Measurements from ENCODE around the gene LITAF. TPM values are rescaled to one million over a fixed set of nuclear protein-coding genes. Genes with fewer than 3 reads are reported as not detected.

LITAF gene
- total RNA-seq, 4 donors from 2014 or later, result 31.6 to 95.0 (median 44.5) TPM

GRCh38 chr16:11566398-11566797 is 20.3 kb downstream of the LITAF start:
- Histone ChIP-seq H3K4me3 (no peak overlapping the region), H3K27me3 (no peaks in the 10 kb centered on the region), H3K27ac (no peak overlapping the region), H3K36me3 (no peaks in the 10 kb centered on the region), H3K4me1 (peaks cover 0 to 21% (median 0%) of the 10 kb centered on the region in 3 donors), H3K9me3 (no peaks in the 10 kb centered on the region)
- TF ChIP-seq POLR2AphosphoS5 (IDR thresholded peaks at IDR 0.05) (no peak), CTCF (IDR thresholded peaks at IDR 0.05) (no peak), POLR2A (IDR thresholded peaks at IDR 0.05) (no peak)
- 91 to 100% methylated on average over 5 to 8 of the region's 9 CpGs for WGBS, 2 donors (ENCODE audit: low coverage in 1 of 2)
- ATAC-seq, result no peak

- no peaks in the 10 kb centered on the region for H3K9me3 ChIP-seq
- TF ChIP-seq CTCF (IDR thresholded peaks at IDR 0.05) (no peak), POLR2AphosphoS5 (IDR thresholded peaks at IDR 0.05) (no peak), POLR2A (IDR thresholded peaks at IDR 0.05) (no peak), EP300 (IDR thresholded peaks at IDR 0.05) (no peak)
- peaks cover 0 to 21% (median 3%) of the 10 kb centered on the region in 3 donors for H3K4me1 ChIP-seq
- no peak for ATAC-seq
- H3K4me3 ChIP-seq, result no peak overlapping the region
- no peak overlapping the region for H3K27ac ChIP-seq
- H3K27me3 ChIP-seq, result no peaks in the 10 kb centered on the region
- H3K36me3 ChIP-seq, result no peaks in the 10 kb centered on the region
- WGBS, 2 donors (ENCODE audit: low coverage in 1 of 2), result 93 to 100% methylated on average over 2 to 8 of the region's 11 CpGs
Measured at GRCh38 chr16:11565665-11566064, 21.1 kb downstream of the LITAF start.

GRCh38 chr16:11564046-11564926 is 22.4 kb downstream of the LITAF start:
- no peak for ATAC-seq
- no peaks in the 10 kb centered on the region for H3K27me3 ChIP-seq
- no peaks in the 10 kb centered on the region for H3K36me3 ChIP-seq
- H3K9me3 ChIP-seq, result no peaks in the 10 kb centered on the region
- H3K4me3 ChIP-seq, result no peak overlapping the region
- TF ChIP-seq CTCF (IDR thresholded peaks at IDR 0.05) (no peak), POLR2A (IDR thresholded peaks at IDR 0.05) (no peak), EP300 (IDR thresholded peaks at IDR 0.05) (no peak), POLR2AphosphoS5 (IDR thresholded peaks at IDR 0.05) (no peak)
- WGBS, 2 donors (ENCODE audit: low coverage in 1 of 2), result 65 to 91% methylated on average over 2 to 15 of the region's 24 CpGs
- H3K27ac ChIP-seq, result peak overlapping the region in 1 of 4 donors; percentile 1
- H3K4me1 ChIP-seq, result peaks cover 0 to 30% (median 3%) of the 10 kb centered on the region in 3 donors

- no peaks in the 10 kb centered on the region for H3K36me3 ChIP-seq
- peak overlapping the region in 1 of 4 donors; percentile 1 for H3K27ac ChIP-seq
- no peaks in the 10 kb centered on the region for H3K27me3 ChIP-seq
- TF ChIP-seq CTCF (IDR thresholded peaks at IDR 0.05) (no peak), POLR2AphosphoS5 (IDR thresholded peaks at IDR 0.05) (no peak), EP300 (IDR thresholded peaks at IDR 0.05) (no peak), POLR2A (IDR thresholded peaks at IDR 0.05) (no peak)
- peaks cover 0 to 30% (median 3%) of the 10 kb centered on the region in 3 donors for H3K4me1 ChIP-seq
- 74 to 79% methylated on average over 3 to 6 of the region's 6 CpGs for WGBS, 2 donors (ENCODE audit: low coverage in 1 of 2)
- H3K4me3 ChIP-seq, result no peak overlapping the region
- no peak for ATAC-seq
- H3K9me3 ChIP-seq, result no peaks in the 10 kb centered on the region
Measured at GRCh38 chr16:11563493-11564040, 23.2 kb downstream of the LITAF start.

Data from gastroesophageal sphincter (tissue), 4 donors.